Fibroblast of skin of left biceps (primary cell): ENCODE data around the gene REG3G.

Experiments
- DNase-seq, 2 experiments: peaks; one replicate each; pipeline ENCODE4 v3.0.0-alpha.2; 2013; ENCODE audit warnings: low read depth in 2 of 2

REG3G gene

GRCh38 chr2:79025421-79025820 lies at the start of gene REG3G:
TSS of gene REG3G (plus strand) at chr2:79025702. CDS start at chr2:79026094, 392 bp downstream.
- DNase-seq, result no peak

DNA sequence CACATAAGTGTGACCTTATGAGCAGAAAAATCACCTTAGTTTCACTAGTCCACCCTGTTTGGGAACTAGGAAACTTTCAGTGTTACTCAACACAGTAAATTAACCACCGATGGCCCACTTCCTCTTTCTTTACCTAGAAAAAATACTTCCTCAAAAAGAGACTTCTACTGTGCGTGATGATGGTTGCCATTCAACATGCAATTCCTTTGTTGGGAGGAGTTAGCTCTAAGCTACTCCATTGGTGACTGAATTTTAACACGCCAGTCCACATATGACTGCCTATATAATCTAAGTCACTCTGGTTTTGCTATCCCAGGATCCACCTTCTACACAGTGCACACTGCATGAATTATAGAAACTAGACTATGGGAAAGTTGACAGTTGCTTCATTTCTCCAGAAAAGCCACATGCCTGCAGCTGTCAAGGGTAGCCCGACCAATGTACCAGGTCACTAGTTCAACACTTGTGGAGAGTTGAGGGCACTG lies 47.8 kb upstream of the REG3G start:
- no peak for DNase-seq

DNA sequence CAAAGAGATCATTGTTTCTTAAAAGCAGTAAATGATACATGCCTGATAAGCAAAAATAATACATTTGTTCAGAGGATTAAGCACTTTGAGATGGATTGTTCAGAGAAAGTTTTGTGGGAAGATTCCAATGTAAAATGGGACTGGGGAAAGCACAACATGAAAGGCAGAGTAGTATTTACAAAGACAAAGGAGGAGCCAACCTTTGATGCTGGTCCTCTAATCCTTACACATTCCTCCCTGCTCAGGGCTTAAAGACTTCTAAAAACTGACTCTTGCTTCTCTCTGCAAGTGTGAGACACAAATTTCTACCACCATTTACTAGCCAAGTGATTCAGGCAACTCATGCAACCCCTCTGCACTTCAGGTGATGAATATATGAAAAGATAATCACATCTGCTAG lies 47.2 kb upstream of the REG3G start:
- DNase-seq, result no peak

- no peak for DNase-seq
Measured at GRCh38 chr2:78979380-78980151, 45.9 kb upstream of the REG3G start.

DNA sequence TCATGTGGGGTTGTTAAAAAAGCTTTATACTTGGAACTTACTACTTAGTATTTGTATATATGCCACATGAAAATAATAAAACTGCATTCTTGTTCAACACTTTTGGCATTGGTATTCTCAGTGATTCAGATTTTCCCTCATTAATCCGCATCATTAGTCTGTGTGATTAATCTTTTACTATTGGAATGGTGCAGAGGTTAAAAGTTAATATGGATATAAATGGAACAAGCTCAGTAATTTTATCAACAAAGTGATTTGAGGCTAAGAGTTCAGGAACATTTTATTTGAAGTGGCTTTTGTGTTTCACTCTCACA lies 45.4 kb upstream of the REG3G start:
- DNase-seq, result no peak

DNA sequence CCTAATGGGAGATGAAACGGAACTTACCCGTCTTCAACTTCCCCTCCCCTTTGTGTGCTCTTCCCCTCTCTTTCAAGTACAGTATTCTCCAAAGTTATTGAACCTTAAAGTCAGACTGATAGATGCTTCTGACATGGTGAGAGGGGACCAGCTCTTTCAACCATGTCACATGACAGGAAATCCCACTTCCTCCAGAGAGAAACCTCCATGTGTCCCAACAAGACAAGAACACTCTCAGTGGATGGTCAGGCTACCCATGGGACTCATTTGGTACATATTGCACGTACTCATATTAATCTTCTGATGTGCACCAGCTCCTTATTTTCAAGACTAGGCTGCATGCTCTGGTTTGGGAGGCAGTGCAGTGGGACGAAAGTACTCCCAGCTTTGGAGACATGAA lies 44.6 kb upstream of the REG3G start:
- DNase-seq, result no peak

DNA sequence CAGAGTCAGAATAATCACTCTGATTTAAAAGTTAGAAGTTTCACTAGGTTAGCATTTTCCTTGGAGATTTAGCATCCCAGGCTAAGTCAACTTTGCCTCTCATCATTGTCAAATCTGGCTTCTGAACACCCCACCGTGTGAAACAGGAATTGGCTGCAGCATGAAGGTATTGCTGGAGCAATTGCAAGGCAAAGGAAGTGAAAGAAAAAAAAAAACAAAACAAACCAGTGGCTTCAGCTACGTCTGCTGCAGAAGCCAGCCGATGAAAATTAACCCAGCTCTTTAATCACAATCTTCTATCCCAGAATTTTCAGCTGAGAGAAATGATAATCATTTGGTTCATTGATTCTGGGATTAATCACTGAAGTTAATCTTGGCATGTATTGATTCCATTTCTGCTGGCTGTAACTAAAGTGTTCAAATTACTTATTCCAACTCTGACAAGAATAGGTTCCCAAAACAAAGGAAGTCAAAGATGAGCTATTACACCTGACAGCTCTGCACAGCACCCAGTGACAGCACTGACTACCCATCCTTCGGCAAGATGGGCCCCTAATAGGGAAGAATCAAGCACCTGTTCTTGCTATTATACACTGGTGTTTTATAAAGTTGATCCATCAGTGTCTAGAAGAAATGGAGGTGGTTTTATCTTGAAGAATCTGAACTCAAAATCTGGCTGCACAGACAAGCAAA lies 42.7 kb upstream of the REG3G start:
- DNase-seq, result no peak

- DNase-seq, result no peak
Measured at GRCh38 chr2:78984386-78984785, 41.1 kb upstream of the REG3G start.

- no peak for DNase-seq
Measured at GRCh38 chr2:78985558-78985957, 39.9 kb upstream of the REG3G start.

GRCh38 chr2:78989051-78989450 lies 36.5 kb upstream of the REG3G start:
- no peak for DNase-seq

DNA sequence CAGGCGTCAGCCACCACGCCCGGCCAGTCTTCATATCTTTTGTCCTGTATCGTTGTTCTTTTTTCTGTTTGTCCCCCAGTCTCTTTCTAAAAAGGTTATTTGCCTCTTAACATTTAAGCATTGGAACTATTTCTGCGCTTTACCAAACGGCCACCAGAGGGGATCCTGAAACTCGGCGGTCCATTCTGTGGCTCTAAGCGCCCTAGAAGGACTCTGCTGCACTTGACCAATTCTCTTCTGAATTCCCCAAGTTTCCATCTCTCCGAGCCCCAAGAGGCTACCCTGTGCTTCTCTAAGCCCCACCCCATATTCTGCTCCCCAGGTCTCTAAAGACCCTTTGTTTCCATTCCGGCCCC lies 33.1 kb upstream of the REG3G start:
- DNase-seq, result no peak

- DNase-seq, result no peak
Measured at GRCh38 chr2:78992807-78993517, 32.5 kb upstream of the REG3G start.

DNA sequence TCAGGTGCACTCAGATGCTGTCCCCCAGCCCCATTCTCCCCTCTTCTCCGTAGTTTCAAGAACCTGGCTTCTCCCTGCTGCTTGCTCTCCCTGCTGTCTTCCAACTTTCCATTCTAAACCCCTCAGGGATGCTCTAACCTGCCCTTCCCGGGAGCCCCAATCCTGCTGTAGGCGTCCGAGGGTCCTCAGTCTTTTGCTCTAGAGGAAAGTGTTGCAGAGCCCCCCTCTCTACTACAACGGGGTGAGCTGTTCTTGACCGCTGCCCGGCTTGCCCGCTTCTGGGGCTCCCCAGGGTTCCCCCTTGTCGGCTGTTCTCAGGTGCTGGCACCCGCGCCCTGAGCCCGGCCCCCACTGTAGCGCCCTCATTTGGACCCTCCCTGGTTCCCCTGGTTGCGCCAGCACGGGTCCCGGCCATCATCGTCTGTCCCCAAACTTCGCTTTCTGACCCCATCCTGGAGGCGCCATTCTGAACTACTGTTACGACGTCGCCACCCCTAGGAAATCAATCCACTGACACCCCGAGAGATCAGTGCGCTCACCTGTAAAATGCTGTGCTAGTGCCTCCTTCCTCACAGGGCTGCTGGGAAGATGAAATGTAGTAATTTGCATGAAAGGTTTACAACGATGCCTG lies 31.9 kb upstream of the REG3G start:
- no peak for DNase-seq

DNA sequence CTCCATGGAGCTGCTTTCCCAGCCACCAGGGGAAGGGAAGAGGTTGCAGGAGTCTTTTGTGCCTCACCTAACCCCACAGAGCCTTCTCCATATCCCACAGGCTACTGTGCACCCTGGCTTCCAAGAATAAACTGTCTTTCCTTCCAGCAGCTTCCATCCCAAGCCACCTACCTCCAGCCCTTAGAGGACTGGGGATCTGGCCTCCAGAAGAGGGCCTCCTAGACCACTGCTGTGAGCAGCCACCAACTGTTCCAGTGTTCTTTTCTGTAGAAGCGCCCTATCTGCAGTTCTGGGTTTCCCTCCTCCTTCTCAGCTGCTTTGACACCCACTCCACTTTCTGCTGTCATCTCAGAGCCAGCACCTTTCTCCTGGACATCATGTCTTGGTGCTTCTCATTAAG lies 30.7 kb upstream of the REG3G start:
- no peak for DNase-seq

DNA sequence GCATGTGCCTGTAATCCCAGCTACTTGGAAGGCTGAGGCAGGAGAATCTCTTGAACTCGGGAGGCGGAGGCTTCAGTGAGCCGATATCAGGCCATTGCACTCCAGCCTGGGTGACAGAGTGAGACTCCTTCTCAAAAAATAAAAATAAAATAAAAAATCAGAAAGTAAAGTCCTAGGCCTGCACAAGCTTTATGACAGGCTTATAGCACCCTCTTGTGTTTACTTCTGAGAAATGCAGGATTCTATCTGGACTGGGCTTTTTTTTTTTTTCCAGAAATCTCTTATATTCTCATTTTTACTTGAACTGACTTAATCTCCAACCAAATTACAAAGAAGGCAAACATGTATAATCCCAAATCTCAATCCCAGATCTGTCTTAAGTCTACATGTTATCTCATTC lies 26.1 kb upstream of the REG3G start:
- DNase-seq, result no peak

DNA sequence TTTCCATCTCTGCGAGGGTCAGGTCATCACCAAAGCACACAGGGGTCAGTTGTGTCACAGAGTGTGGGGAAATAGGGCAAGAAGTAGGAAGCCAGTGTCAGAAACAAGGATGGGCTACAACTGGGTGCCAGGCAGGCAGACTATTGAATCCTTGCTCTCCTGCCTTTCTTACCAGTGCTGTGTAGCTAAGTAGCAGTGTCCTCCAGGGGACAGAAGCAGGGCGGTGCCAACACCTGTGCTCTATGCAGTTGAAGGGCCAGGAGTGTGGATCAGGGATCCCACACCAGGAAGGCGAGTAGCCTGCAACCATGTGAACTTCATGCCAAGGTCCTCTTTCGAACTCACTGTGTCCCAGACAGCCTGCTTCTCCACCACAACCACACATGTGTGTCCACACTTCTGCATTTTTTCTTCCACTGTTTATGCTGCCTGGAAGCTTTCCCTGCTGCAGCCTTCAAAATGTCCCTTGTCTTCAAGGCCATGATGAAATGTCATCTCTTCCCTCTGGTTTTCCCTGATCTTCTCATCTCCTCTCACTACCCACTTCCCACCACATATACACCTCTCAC lies 25.4 kb upstream of the REG3G start:
- no peak for DNase-seq

- no peak for DNase-seq
Measured at GRCh38 chr2:79001285-79001684, 24.2 kb upstream of the REG3G start.

DNA sequence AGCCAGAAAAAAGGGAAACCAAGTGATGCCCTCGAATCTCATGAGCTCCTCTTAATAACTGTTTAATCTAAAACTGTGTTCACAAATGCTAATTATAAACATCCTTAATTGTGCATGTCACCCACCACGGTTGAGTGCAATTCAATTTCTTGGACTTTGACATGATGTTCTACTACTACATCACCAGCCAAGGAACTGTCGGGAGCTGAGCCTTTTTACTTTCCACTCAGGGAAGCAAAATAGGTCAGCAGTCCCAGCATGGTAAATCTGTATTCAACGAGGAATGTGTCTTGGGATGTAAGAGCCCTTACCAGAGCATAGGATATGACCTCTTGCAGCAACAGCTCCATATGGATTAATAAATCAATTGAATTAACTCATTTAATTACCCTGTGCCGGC lies 20.8 kb upstream of the REG3G start:
- DNase-seq, result no peak

DNA sequence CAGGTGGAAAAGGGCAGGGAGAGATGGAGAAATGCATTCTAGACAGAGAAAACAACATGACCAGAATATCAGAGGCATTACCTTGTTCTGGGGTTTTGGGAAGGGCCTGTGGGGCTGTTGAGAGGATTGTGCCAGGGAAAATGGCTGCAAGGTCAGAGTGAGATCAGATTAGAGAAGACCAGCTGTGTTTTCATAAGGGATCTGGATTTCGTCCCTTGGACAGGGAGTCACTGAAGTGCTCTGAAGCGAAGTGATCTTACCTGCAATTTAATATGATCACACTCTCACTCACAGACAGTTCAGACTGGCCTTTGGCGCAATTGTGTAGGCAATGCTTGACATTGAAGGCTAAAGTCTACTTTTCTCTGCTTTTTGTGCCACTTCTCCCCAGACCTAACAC lies 20.3 kb upstream of the REG3G start:
- no peak for DNase-seq

GRCh38 chr2:79009388-79009787 lies 16.1 kb upstream of the REG3G start:
- DNase-seq, result no peak

GRCh38 chr2:79011496-79011895 lies 14.0 kb upstream of the REG3G start:
- DNase-seq, result no peak

- DNase-seq, result no peak
Measured at GRCh38 chr2:79013629-79014028, 11.9 kb upstream of the REG3G start.
